ENCODE measurements around the gene TMSB10. TPM values are rescaled to one million over a fixed set of nuclear protein-coding genes. Genes with fewer than 3 reads are reported as not detected.

The TMSB10 gene
- total and polyA plus RNA-seq, 8 donors, result 504 to 5,821 (median 1,971) TPM

DNA sequence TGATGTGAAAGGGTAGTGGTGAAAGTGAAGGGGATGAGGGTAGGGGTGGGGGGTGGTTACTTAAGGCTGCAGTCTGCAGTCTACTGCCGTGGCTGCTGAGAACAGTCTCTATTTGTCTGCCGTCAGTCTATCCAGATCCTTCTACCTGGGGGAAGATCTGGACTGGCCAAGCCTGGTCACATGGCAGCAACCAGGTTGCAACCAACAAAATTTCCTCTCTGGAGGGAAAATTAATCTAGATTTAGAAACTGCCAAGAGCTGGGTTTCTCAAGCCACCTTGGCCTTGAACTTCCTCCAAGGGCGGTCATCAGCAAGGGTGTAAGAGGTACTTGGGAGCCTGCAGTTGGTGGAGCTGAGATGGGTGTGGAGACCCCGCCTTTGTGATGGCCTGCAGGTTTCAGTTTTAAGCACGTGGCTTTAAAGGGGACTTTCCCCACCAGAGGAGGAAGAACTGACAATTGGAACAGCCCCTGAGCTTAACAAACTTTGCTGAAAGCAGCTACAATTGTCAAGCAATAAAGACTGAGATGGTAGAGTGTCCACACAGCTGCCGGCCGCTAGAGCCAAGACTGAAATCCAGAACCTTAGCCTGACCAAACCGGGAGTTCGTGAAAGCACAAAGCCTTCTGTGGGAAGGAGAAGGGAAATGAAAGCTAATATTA is 34.1 kb downstream of the TMSB10 start:
- Histone ChIP-seq H3K9me3 (no peaks in the 10 kb centered on the region), H3K4me1 (peaks cover 0 to 18% (median 9%) of the 10 kb centered on the region in 4 donors), H3K27ac (peak overlapping the region; percentile 43 to 86 (median 78)), H3K27me3 (no peaks in the 10 kb centered on the region), H3K4me3 (peak overlapping the region in 3 of 4 donors; percentile 0 to 19 (median 4)), H3K36me3 (no peaks in the 10 kb centered on the region)
- intact Hi-C loops (cut with DNase I; ENCODE audit: low total_unique reads), result no loop called here
- peak; percentile 64 to 72 for DNase-seq
- TF ChIP-seq POLR2AphosphoS5 (IDR thresholded peaks at IDR 0.05) (peak in 1 of 3 donors; percentile 61), POLR2A (IDR thresholded peaks at IDR 0.05) (no peak), EP300 (IDR thresholded peaks at IDR 0.05) (no peak)
- TF ChIP-seq, protein P1, sequence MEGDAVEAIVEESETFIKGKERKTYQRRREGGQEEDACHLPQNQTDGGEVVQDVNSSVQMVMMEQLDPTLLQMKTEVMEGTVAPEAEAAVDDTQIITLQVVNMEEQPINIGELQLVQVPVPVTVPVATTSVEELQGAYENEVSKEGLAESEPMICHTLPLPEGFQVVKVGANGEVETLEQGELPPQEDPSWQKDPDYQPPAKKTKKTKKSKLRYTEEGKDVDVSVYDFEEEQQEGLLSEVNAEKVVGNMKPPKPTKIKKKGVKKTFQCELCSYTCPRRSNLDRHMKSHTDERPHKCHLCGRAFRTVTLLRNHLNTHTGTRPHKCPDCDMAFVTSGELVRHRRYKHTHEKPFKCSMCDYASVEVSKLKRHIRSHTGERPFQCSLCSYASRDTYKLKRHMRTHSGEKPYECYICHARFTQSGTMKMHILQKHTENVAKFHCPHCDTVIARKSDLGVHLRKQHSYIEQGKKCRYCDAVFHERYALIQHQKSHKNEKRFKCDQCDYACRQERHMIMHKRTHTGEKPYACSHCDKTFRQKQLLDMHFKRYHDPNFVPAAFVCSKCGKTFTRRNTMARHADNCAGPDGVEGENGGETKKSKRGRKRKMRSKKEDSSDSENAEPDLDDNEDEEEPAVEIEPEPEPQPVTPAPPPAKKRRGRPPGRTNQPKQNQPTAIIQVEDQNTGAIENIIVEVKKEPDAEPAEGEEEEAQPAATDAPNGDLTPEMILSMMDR (IDR thresholded peaks at IDR 0.05), result no peak
- WGBS, 5 donors, result 19 to 37% (median 23%) methylated on average over 9 of the region's 9 CpGs

DNA sequence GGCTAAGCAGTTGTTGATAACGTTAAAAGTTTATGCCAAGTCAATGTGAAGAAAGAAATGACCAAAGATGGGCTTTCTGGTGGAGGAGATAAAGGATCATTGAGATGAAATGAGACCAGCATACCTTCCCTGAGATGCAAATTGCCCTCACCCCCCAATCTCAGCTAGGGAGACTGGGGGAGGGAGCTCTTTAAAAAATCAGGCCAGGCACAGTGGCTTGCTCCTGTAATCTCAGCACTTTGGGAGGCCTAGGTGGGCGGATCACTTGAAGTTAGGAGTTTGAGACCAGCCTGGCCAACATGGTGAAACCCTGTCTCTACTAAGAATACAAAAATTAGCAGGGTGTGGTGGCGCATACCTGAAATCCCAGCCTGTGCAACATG is 34.6 kb downstream of the TMSB10 start:
- H3K4me3 ChIP-seq, result peak overlapping the region in 3 of 4 donors; percentile 0 to 19 (median 4)
- H3K36me3 ChIP-seq, result no peaks in the 10 kb centered on the region
- WGBS, 5 donors, result 56 to 69% (median 62%) methylated on average over 3 of the region's 3 CpGs
- no peaks in the 10 kb centered on the region for H3K27me3 ChIP-seq
- peaks cover 0 to 18% (median 9%) of the 10 kb centered on the region in 4 donors for H3K4me1 ChIP-seq
- peak overlapping the region; percentile 43 to 86 (median 78) for H3K27ac ChIP-seq
- intact Hi-C loops (cut with DNase I; ENCODE audit: low total_unique reads), result no loop called here
- no peak for DNase-seq
- no peaks in the 10 kb centered on the region for H3K9me3 ChIP-seq
- TF ChIP-seq EP300 (IDR thresholded peaks at IDR 0.05), result no peak
- TF ChIP-seq POLR2AphosphoS5 (IDR thresholded peaks at IDR 0.05), result no peak
- TF ChIP-seq, protein P1 (IDR thresholded peaks at IDR 0.05), result no peak
- no peak for TF ChIP-seq POLR2A (IDR thresholded peaks at IDR 0.05)

DNA sequence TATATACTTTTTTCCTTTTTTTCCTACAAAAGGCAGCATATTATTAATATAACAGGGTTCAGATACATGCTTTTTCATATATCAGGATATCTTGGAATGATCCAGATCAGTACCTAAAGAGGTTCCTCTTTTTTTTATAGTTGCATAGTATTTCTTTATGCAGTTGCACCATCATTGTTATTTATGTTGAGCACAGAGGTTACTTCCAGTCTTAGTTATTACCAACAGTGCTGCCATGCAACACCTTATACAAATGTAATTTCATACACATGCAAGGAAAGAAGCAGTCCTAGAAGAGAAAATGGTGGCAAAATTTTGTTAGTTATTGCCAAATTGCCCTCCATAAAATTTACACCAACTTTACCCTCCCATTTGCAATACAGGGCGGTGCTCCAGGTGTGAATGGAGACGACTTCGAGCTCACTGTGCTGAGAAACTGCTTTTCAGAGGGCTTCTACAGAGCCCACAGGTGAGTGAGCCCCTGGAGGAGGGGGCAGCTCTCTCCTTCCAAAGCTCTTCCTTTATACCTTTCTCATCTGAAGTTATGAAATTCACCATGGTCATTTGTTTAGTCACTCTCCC is 35.5 kb downstream of the TMSB10 start:
- no peak for DNase-seq
- TF ChIP-seq, protein P1 (IDR thresholded peaks at IDR 0.05), result no peak
- TF ChIP-seq POLR2AphosphoS5 (IDR thresholded peaks at IDR 0.05) (no peak), POLR2A (IDR thresholded peaks at IDR 0.05) (no peak), EP300 (IDR thresholded peaks at IDR 0.05) (no peak)
- no peak overlapping the region for H3K27ac ChIP-seq
- no peaks in the 10 kb centered on the region for H3K27me3 ChIP-seq
- H3K36me3 ChIP-seq, result no peaks in the 10 kb centered on the region
- intact Hi-C loops (cut with DNase I; ENCODE audit: low total_unique reads), result no loop called here
- no peaks in the 10 kb centered on the region for H3K9me3 ChIP-seq
- H3K4me3 ChIP-seq, result no peak overlapping the region
- WGBS, 5 donors, result 83 to 93% (median 93%) methylated on average over 3 of the region's 3 CpGs
- peaks cover 0 to 26% (median 9%) of the 10 kb centered on the region in 4 donors for H3K4me1 ChIP-seq

DNA sequence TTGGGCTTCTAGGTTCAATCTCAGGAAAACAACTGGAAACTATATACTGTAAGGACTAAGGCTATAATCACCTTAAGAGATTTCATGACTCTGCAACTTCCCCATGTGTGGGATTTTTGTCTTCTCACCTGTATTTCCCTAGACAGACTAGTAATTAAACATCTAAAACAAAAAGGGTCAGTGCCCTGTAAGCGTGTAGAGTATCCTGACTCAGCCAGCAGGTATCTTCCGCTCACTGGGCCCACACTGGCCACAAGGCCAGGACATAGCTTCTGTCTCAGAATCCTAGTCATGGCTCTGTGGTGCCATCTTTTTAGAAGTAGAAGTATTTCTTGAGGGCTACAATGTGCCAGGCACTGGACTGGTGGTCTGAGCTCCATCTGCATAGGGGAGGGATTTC is 36.7 kb downstream of the TMSB10 start:
- Histone ChIP-seq H3K27ac (no peak overlapping the region), H3K4me1 (peaks cover 0 to 35% (median 11%) of the 10 kb centered on the region in 4 donors), H3K27me3 (no peaks in the 10 kb centered on the region), H3K36me3 (no peaks in the 10 kb centered on the region), H3K4me3 (no peak overlapping the region), H3K9me3 (no peaks in the 10 kb centered on the region)
- intact Hi-C loops (cut with DNase I; ENCODE audit: low total_unique reads), result no loop called here
- 91 to 100% (median 93%) methylated on average over 2 of the region's 2 CpGs for WGBS, 5 donors
- DNase-seq, result no peak
- TF ChIP-seq, protein P1 (IDR thresholded peaks at IDR 0.05), result no peak
- TF ChIP-seq EP300 (IDR thresholded peaks at IDR 0.05), result no peak
- TF ChIP-seq POLR2A (IDR thresholded peaks at IDR 0.05), result no peak
- TF ChIP-seq POLR2AphosphoS5 (IDR thresholded peaks at IDR 0.05), result no peak

Data from stomach (tissue), 9 donors.